CD14-positive monocyte (primary cell): ENCODE results near the gene PFKFB1. TPM values are rescaled to one million over a fixed set of nuclear protein-coding genes. Genes with fewer than 3 reads are reported as not detected.
"Not testable (repeated sequence)": the region's sequence is repeated elsewhere in the genome, so short reads cannot be mapped to it uniquely, and the experiment has no call there.

Experiments used
- DNase-seq, 3 donors: peaks; one replicate each; pipeline ENCODE4 v3.0.0-alpha.2; 2011 to 2022
- H2AFZ ChIP-seq: 2 replicates; pipeline ENCODE4 v1.6.0; 2012; ENCODE audit warnings: mild to moderate bottlenecking, low read depth, low read length, inconsistent platforms; ENCODE audit not compliant: insufficient read depth, poor library complexity, severe bottlenecking
- H3K27ac ChIP-seq, 2 donors: 1 replicate in 1 of 2; 2 replicates in 1 of 2; pipeline ENCODE4 v1.5.1; 2012 to 2013; ENCODE audit warnings: low read length in 2 of 2, control low read depth in 1 of 2, inconsistent platforms in 1 of 2, low read depth in 1 of 2, mild to moderate bottlenecking in 1 of 2
- H3K27me3 ChIP-seq, 2 donors: one replicate each; pipeline versions ENCODE4 v1.6.0 to v1.6.1; 2011 to 2013; ENCODE audit warnings: low read length in 2 of 2; ENCODE audit not compliant: control insufficient read depth in 2 of 2, insufficient read depth in 2 of 2
- H3K36me3 ChIP-seq, 2 donors: replicated peaks in 1 of 2; 1 replicate in 1 of 2; 2 replicates in 1 of 2; pipeline versions ENCODE4 v1.5.1 to v1.6.1; 2012 to 2013; ENCODE audit warnings: low read length in 2 of 2, control low read depth in 1 of 2, inconsistent platforms in 1 of 2, mild to moderate bottlenecking in 1 of 2; ENCODE audit not compliant: insufficient read depth in 2 of 2, control insufficient read depth in 1 of 2
- H3K4me1 ChIP-seq, 2 donors: 1 replicate in 1 of 2; 2 replicates in 1 of 2; pipeline versions ENCODE4 v1.5.1 to v1.6.1; 2012 to 2013; ENCODE audit warnings: low read length in 2 of 2, control low read depth in 1 of 2, inconsistent platforms in 1 of 2, mild to moderate bottlenecking in 1 of 2, moderate library complexity in 1 of 2; ENCODE audit not compliant: insufficient read depth in 2 of 2, control insufficient read depth in 1 of 2
- H3K4me2 ChIP-seq: replicated peaks from 2 replicates; pipeline ENCODE3; 2012; ENCODE audit warnings: low read length, moderate library complexity, mild to moderate bottlenecking; ENCODE audit not compliant: poor library complexity, severe bottlenecking; ENCODE audit errors: extremely low read depth
- H3K4me3 ChIP-seq, 3 experiments: fragments of 200-600 bp in 1 of 3; sonication (generic) in 1 of 3; replicated peaks in 1 of 3; 1 replicate in 2 of 3; 2 replicates in 1 of 3; pipeline ENCODE4 v1.5.1; 2011 to 2013; ENCODE audit warnings: low read length in 3 of 3, mild to moderate bottlenecking in 3 of 3, control low read depth in 2 of 3, low read depth in 2 of 3, inconsistent platforms in 1 of 3, moderate library complexity in 1 of 3
- H3K79me2 ChIP-seq: 2 replicates; pipeline ENCODE4 v1.6.0; 2012; ENCODE audit warnings: mild to moderate bottlenecking, control low read depth, inconsistent platforms, low read length, moderate library complexity; ENCODE audit not compliant: insufficient read depth
- H3K9ac ChIP-seq: 2 replicates; pipeline ENCODE4 v1.6.0; 2017; ENCODE audit warnings: low read length, mild to moderate bottlenecking; ENCODE audit not compliant: insufficient read depth, poor library complexity, severe bottlenecking
- H3K9me3 ChIP-seq, 2 donors: replicated peaks in 1 of 2; 1 replicate in 1 of 2; 2 replicates in 1 of 2; pipeline versions ENCODE4 v1.5.1 to v1.6.1; 2012 to 2013; ENCODE audit warnings: low read length in 2 of 2, control low read depth in 1 of 2; ENCODE audit not compliant: control insufficient read depth in 1 of 2, insufficient read depth in 1 of 2
- H4K20me1 ChIP-seq: 2 replicates; pipeline ENCODE4 v1.6.0; 2012; ENCODE audit warnings: mild to moderate bottlenecking, low read length, control low read depth, moderate library complexity; ENCODE audit not compliant: insufficient read depth
- H3K27ac Mint-ChIP-seq, 7 donors: one replicate each; pipeline ENCODE4 v1.8.0; 2020; ENCODE audit warnings: mild to moderate bottlenecking in 7 of 7, mixed read lengths in 7 of 7, moderate library complexity in 6 of 7, inconsistent platforms in 2 of 7
- H3K27me3 Mint-ChIP-seq, 3 donors: one replicate each; pipeline ENCODE4 v1.8.0; 2021 to 2022; ENCODE audit warnings: low read depth in 3 of 3, mild to moderate bottlenecking in 3 of 3, mixed read lengths in 3 of 3, moderate library complexity in 3 of 3, inconsistent platforms in 1 of 3
- H3K36me3 Mint-ChIP-seq, 2 donors: one replicate each; pipeline ENCODE4 v1.8.0; 2020; ENCODE audit warnings: mixed read lengths in 2 of 2, inconsistent platforms in 1 of 2, mild to moderate bottlenecking in 1 of 2
- H3K4me1 Mint-ChIP-seq: one replicate; pipeline ENCODE4 v1.8.0; 2020; ENCODE audit warnings: mild to moderate bottlenecking, mixed read lengths
- H3K4me3 Mint-ChIP-seq, 2 donors: one replicate each; pipeline ENCODE4 v1.8.0; 2020; ENCODE audit warnings: mild to moderate bottlenecking in 2 of 2, mixed read lengths in 2 of 2, moderate library complexity in 1 of 2
- H3K9me3 Mint-ChIP-seq, 7 donors: one replicate each; pipeline ENCODE4 v1.8.0; 2020 to 2022; ENCODE audit warnings: mixed read lengths in 7 of 7, mild to moderate bottlenecking in 6 of 7, moderate library complexity in 6 of 7, inconsistent platforms in 2 of 7
- WGBS: methylation state at CpG from one replicate; pipeline ENCODE4 v1.1.5; 2013; ENCODE audit warnings: missing lambda C conversion rate; ENCODE audit not compliant: insufficient coverage; 5-methylcytosine and 5-hydroxymethylcytosine counted together
- intact Hi-C, 2 donors: fragments of 100-400 bp; cut with micrococcal nuclease; formaldehyde crosslinking; loops; one replicate each; pipeline versions ENCODE4 v1.15.0 to v1.15.1; 2023
- polyA plus RNA-seq, 3 donors: library from polyadenylated mRNA; depleted of rRNA in 1 of 3; unstranded in 2 of 3; stranded (reverse) in 1 of 3; fragments of 300-500 nt in 2 of 3; fragments of >200 nt in 1 of 3; fragmentation: Illumina TruSeq in 2 of 3; gene quantifications; 1 replicate in 2 of 3; 2 replicates in 1 of 3; pipeline ENCODE4 v1.2.3, GENCODE V29; 2012 to 2021
- TF ChIP-seq, protein P1 (sequence below): fragments of 200-600 bp; IDR thresholded peaks from one replicate; pipeline ENCODE4 v1.8.0; 2022; ENCODE audit warnings: antibody characterized with exemption, mild to moderate bottlenecking

Gene PFKFB1
- polyA plus RNA-seq, 3 donors, result 0.11 to 0.21 TPM; not detected in 1

DNA sequence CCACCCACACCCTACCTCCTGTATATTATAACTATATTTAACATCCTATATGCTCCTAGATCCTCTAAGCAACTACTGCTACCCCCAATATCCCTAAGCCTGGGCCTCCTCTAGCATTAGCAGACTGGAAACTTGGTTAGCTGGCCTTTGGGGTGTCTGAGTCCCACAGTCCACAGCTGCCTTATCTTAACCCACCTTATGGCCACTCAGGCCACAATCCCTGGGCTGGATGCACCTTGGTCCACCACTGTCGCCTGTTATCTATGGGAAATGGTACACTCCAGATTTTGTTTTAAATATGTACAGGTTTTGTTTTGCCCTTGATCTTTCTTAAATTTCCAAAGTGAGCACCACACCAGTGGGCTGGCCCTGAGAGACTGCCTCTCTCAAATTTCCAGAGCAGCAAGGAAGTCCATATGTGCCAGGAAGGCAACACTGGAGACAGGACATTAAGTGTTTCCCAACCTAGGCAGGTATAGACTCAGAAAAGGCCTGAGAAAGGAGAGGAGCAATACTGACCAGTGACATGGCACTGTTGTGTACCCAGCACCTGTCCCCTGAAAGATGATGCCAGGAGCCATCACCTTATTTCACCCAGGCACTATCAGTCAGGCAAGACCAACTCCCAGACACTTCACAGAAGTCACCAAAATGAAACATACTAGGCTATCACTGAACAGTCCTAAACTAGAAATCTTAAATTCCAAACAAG lies 921 bp downstream of the PFKFB1 start:
- H4K20me1 ChIP-seq, result no peaks in the 10 kb centered on the region
- no peaks in the 10 kb centered on the region for H3K9me3 ChIP-seq
- H3K4me1 Mint-ChIP-seq, result peaks cover 8% of the 10 kb centered on the region
- no CpG with 5 or more reads among the region's 1 CpG for WGBS
- peaks cover 0 to 2% (median 0%) of the 10 kb centered on the region in 7 donors for H3K9me3 Mint-ChIP-seq
- intact Hi-C loops, result loop anchor here in 1 of 2 donors (10.0 kb wide), 1 partner anchor 178 kb away; no protein-coding TSS in a partner anchor
- no peaks in the 10 kb centered on the region for H3K36me3 Mint-ChIP-seq
- DNase-seq, result no peak
- H3K27me3 Mint-ChIP-seq, result peaks cover 2 to 10% (median 2%) of the 10 kb centered on the region in 3 donors
- no peak overlapping the region for H3K4me3 ChIP-seq
- no peak overlapping the region for H3K4me3 Mint-ChIP-seq
- H3K9ac ChIP-seq, result no peak overlapping the region
- no peaks in the 10 kb centered on the region for H3K79me2 ChIP-seq
- peaks cover 0 to 2% of the 10 kb centered on the region in 2 donors for H3K27me3 ChIP-seq
- H3K27ac Mint-ChIP-seq, result no peak overlapping the region
- no peak overlapping the region for H3K27ac ChIP-seq
- peaks cover 0 to 9% of the 10 kb centered on the region in 2 donors for H3K4me1 ChIP-seq
- H2AFZ ChIP-seq, result no peak overlapping the region
- H3K4me2 ChIP-seq, result no peak overlapping the region
- no peaks in the 10 kb centered on the region for H3K36me3 ChIP-seq
- TF ChIP-seq, protein P1, sequence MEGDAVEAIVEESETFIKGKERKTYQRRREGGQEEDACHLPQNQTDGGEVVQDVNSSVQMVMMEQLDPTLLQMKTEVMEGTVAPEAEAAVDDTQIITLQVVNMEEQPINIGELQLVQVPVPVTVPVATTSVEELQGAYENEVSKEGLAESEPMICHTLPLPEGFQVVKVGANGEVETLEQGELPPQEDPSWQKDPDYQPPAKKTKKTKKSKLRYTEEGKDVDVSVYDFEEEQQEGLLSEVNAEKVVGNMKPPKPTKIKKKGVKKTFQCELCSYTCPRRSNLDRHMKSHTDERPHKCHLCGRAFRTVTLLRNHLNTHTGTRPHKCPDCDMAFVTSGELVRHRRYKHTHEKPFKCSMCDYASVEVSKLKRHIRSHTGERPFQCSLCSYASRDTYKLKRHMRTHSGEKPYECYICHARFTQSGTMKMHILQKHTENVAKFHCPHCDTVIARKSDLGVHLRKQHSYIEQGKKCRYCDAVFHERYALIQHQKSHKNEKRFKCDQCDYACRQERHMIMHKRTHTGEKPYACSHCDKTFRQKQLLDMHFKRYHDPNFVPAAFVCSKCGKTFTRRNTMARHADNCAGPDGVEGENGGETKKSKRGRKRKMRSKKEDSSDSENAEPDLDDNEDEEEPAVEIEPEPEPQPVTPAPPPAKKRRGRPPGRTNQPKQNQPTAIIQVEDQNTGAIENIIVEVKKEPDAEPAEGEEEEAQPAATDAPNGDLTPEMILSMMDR, result no peak

DNA sequence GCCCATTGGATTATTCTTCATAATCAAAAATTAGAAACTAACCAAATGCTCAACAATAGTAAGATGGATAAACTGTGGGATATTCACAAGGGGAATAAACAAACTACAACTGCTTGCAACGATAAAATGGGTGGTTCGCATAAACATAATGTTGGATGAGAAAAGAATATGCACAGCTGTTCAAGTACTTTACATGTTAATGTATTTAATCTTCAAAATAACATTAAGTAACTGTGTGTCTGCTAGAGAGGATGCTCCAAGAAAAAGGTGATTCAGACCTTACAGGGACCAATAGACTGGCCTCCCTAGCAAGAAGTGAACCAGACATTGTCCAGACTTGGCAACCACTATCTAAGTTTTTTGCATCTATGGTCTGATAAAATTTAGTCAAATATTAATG lies 2.3 kb downstream of the PFKFB1 start:
- no peak overlapping the region for H3K9ac ChIP-seq
- TF ChIP-seq, protein P1, result no peak

DNA sequence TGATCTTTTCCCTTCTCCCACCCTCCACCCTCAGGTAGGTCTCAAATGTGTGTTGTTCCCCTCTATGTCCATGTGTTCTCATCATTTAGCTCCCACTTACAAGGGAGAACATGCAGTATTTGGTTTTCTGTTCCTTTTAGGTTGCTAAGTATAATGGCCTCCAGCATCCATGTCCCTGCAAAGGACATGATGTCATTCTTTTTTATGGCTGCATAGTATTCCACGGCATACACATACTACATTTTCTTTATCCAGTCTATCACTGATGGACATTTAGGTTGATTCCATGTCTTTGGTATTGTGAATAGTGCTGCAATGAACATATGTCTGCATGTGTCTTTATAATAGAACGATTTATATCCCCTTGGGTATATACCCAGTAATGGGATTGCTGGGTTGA lies 10.7 kb downstream of the PFKFB1 start:
- DNase-seq, H3K9me3 Mint-ChIP-seq, H3K27ac ChIP-seq, H3K4me3 ChIP-seq, H3K36me3 ChIP-seq, H3K27me3 Mint-ChIP-seq, H3K4me1 ChIP-seq, H3K36me3 Mint-ChIP-seq, H3K9me3 ChIP-seq, H3K79me2 ChIP-seq, H3K9ac ChIP-seq, intact Hi-C loops, H2AFZ ChIP-seq, H3K27me3 ChIP-seq, H3K27ac Mint-ChIP-seq, H3K4me2 ChIP-seq, H3K4me3 Mint-ChIP-seq, H4K20me1 ChIP-seq, H3K4me1 Mint-ChIP-seq: not testable (repeated sequence)
- WGBS, result no CpG with 5 or more reads among the region's 2 CpGs

More for the DNA sequence above, 2.3 kb downstream of the PFKFB1 start:
- Mint-ChIP-seq H3K4me3 (no peak overlapping the region), H3K4me1 (peaks cover 8% of the 10 kb centered on the region), H3K27ac (no peak overlapping the region), H3K9me3 (peaks cover 0 to 2% (median 0%) of the 10 kb centered on the region in 7 donors), H3K27me3 (peaks cover 2 to 10% (median 2%) of the 10 kb centered on the region in 3 donors), H3K36me3 (no peaks in the 10 kb centered on the region)
- intact Hi-C loops, result loop anchor here in 1 of 2 donors (10.0 kb wide), 1 partner anchor 177 kb away; no protein-coding TSS in a partner anchor
- Histone ChIP-seq H3K36me3 (no peaks in the 10 kb centered on the region), H3K27me3 (no peaks in the 10 kb centered on the region), H4K20me1 (no peaks in the 10 kb centered on the region), H3K4me3 (no peak overlapping the region), H3K79me2 (no peaks in the 10 kb centered on the region), H3K4me1 (peaks cover 0 to 9% of the 10 kb centered on the region in 2 donors), H3K9me3 (no peaks in the 10 kb centered on the region), H2AFZ (no peak overlapping the region), H3K4me2 (no peak overlapping the region), H3K27ac (no peak overlapping the region)
- WGBS, result no CpG with 5 or more reads among the region's 2 CpGs
- DNase-seq, result no peak
